ENCODE data around the gene SRGAP2C. TPM values are rescaled to one million over a fixed set of nuclear protein-coding genes. Genes with fewer than 3 reads are reported as not detected.
"Not testable (repeated sequence)": the region's sequence is repeated elsewhere in the genome, so short reads cannot be mapped to it uniquely, and the experiment has no call there.

SRGAP2C gene
- total RNA-seq, 4 donors from 2014 or later: 2.5 to 6.0 (median 3.5) TPM

DNA sequence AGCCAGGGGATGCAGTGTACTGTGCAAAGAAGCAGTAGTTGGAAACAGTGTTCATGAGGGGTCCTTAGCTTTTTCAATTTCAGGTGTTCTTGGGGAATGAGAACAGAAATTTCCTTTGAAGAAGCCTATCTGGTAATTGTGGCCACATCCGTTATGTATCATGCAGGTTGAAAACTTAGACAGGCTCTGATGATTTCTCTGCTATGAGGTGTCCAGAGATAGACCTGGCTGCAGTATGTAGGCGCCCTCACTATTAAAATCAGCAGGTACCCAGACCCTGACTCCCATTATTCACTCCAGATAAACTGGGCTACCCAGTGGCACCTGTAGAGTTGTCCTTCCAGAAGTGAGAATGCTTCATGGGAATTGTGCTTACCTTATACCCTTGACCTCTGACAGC is 7.7 kb downstream of the SRGAP2C start:
- intact Hi-C loops (cut with DNase I; ENCODE audit: low total_unique reads); H3K4me1 ChIP-seq; DNase-seq; in situ Hi-C loops (cut with MboI; ENCODE audit: low sequenced_read_pairs in 4 of 4); H3K9me3 ChIP-seq; H3K36me3 ChIP-seq; ATAC-seq; H3K27me3 ChIP-seq; H3K27ac ChIP-seq; H3K4me3 ChIP-seq: not testable (repeated sequence)

- H3K4me1 ChIP-seq; in situ Hi-C loops (cut with MboI; ENCODE audit: low sequenced_read_pairs in 4 of 4); H3K4me3 ChIP-seq; ATAC-seq; H3K27me3 ChIP-seq; intact Hi-C loops (cut with DNase I; ENCODE audit: low total_unique reads); DNase-seq; H3K9me3 ChIP-seq; H3K36me3 ChIP-seq; H3K27ac ChIP-seq: not testable (repeated sequence)
These were observed 12.5 kb downstream of the SRGAP2C start for GRCh38 chr1:121197095-121197882.

DNA sequence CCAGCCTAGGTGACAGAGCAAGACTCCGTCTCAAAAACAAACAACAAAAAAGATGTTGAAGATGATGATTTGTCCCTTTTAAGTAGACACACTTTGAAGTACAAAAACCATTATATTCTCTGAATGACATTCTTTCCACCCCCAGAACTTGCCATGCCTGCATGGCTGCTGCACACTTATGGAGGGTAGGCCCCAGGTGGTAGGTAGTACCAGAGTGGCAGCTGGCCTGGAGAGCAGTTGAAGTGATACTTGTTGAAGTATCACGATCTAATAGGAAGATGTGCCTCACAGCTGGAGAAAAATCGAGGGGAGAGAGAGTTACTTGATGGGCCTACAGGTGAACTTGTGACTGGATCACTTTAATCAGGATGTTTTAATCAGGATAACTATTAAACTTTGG is 15.0 kb downstream of the SRGAP2C start:
- H3K9me3 ChIP-seq; H3K27ac ChIP-seq; DNase-seq; H3K4me3 ChIP-seq; H3K4me1 ChIP-seq; ATAC-seq; H3K36me3 ChIP-seq; in situ Hi-C loops (cut with MboI; ENCODE audit: low sequenced_read_pairs in 4 of 4); intact Hi-C loops (cut with DNase I; ENCODE audit: low total_unique reads); H3K27me3 ChIP-seq: not testable (repeated sequence)

DNA sequence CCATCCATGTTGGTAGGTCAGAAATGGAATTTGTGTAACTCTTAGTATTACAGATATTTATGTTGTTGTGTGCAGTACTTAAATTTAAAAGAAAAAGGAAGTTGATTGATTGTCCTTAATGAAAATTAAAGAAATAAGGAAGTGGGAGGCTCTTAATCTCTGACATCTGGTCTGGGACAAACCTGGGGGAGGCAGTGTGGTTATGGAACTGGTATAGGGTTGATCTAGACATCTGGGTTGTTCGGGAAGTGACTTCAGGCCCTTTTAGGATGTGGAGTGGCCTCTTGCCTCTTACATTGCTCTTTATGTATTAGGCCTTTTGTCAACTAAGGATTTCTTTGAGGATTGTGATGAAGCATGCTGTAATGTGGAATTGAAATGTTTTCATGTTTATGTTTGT is 15.5 kb downstream of the SRGAP2C start:
- H3K36me3 ChIP-seq; ATAC-seq; in situ Hi-C loops (cut with MboI; ENCODE audit: low sequenced_read_pairs in 4 of 4): not testable (repeated sequence)

DNA sequence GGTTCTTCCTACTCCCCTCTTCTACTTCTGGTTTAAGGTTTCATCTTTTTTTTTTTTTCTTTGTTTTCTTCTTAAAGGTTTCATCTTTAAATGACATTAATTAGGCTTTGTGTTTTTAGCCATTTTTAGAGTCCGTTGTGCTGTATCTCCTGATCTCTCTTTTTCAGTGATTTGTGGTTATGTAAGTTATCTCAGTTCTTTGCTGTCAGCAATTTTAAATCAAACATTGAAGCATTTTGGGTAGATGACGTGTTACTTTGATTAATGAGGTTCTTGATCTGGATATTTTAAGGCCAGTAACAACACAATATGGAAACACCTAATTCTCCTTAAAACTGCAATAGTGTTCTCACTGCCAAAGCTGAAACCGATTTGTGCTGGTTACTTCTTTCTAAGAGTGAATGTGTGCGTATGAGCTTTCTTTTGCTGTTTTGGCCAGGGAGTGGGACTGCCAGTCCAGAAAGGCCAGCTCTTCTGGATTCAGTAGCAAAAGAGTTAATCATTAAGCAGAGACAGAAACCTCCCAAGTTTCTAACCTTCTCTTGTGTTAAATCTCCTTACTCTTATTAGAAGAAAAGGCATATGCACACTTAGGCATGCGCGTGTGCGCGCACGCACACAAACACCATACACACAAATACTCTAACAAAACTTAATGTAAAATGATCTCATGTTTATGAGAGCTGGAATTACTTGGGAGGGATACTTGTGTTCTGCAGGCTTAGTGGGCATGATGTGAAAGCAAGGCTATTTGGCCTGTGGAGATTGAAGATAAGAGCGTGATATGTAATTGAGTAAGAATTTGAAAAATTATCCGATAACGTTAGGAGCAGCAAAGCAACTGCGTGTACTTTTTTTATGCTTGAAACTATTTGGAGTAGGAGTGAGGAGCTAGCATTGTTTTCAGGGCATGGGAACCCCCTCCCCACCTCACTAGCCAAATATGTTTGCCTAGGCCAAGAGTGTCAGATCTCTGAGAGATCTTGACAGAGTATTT is 16.5 kb downstream of the SRGAP2C start:
- H3K27me3 ChIP-seq; DNase-seq; ATAC-seq; intact Hi-C loops (cut with DNase I; ENCODE audit: low total_unique reads); H3K4me3 ChIP-seq; H3K27ac ChIP-seq; H3K9me3 ChIP-seq; in situ Hi-C loops (cut with MboI; ENCODE audit: low sequenced_read_pairs in 4 of 4); H3K4me1 ChIP-seq; H3K36me3 ChIP-seq: not testable (repeated sequence)

More for the DNA sequence above, 15.5 kb downstream of the SRGAP2C start:
- H3K27ac ChIP-seq; H3K4me1 ChIP-seq; H3K4me3 ChIP-seq; H3K9me3 ChIP-seq; intact Hi-C loops (cut with DNase I; ENCODE audit: low total_unique reads); DNase-seq; H3K27me3 ChIP-seq: not testable (repeated sequence)

- H3K4me1 ChIP-seq; ATAC-seq; H3K4me3 ChIP-seq; H3K27ac ChIP-seq; H3K27me3 ChIP-seq; DNase-seq; intact Hi-C loops (cut with DNase I; ENCODE audit: low total_unique reads); H3K9me3 ChIP-seq; in situ Hi-C loops (cut with MboI; ENCODE audit: low sequenced_read_pairs in 4 of 4); H3K36me3 ChIP-seq: not testable (repeated sequence)
These were observed 18.2 kb downstream of the SRGAP2C start for GRCh38 chr1:121202986-121203385.

DNA sequence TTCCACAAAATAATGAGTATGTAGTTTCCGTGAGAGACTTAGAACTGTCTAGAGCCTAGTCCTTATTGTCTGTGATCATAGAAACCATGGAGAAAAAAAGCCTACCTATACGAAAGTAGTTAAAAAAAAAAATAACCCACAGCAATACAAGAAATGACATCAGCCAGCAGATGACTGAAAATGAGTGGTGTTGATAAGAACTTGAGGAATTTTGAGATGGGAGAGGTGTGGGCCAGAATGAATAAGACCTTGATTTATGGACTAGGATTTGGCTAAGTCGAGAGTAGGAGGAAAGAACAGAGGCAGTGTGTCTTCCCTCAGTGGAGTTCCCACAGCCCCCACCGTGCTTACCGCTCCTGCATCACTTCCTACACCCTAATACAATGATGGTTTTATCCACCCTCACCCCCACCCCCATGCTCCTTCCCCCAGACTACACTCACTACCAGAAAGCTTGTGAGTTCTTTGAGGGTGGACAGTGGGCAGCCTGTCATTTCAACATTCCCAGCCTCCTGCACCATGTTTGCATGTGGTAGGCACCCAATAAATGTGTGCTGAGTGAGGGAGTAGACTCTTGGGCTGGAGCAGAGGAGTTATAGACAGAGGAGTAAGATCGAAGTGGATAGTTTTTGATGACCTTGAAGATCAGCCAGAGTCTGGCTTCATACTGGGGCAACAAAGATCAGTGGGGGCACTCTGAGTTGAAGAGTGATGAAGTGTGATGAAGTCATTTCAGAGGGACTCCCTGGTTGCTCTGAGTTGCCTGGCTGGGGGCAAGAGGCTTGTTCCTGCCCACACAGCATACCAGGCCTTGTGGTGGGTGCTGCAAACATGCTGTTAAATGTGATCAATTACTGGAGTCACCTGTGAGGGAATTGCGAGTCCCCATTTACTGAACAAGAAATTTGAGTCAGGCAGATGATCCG is 21.3 kb downstream of the SRGAP2C start:
- H3K27ac ChIP-seq; H3K9me3 ChIP-seq; H3K4me1 ChIP-seq; intact Hi-C loops (cut with DNase I; ENCODE audit: low total_unique reads); DNase-seq; H3K36me3 ChIP-seq; H3K4me3 ChIP-seq; in situ Hi-C loops (cut with MboI; ENCODE audit: low sequenced_read_pairs in 4 of 4); H3K27me3 ChIP-seq; ATAC-seq: not testable (repeated sequence)

- in situ Hi-C loops (cut with MboI; ENCODE audit: low sequenced_read_pairs in 4 of 4); H3K4me1 ChIP-seq; H3K27ac ChIP-seq; DNase-seq; intact Hi-C loops (cut with DNase I; ENCODE audit: low total_unique reads); H3K36me3 ChIP-seq; H3K27me3 ChIP-seq; H3K4me3 ChIP-seq; ATAC-seq; H3K9me3 ChIP-seq: not testable (repeated sequence)
These were observed 22.6 kb downstream of the SRGAP2C start for GRCh38 chr1:121207328-121207727.

GRCh38 chr1:121208375-121208774 is 23.6 kb downstream of the SRGAP2C start:
- intact Hi-C loops (cut with DNase I; ENCODE audit: low total_unique reads); ATAC-seq; H3K27me3 ChIP-seq; H3K27ac ChIP-seq; H3K9me3 ChIP-seq; H3K4me1 ChIP-seq; DNase-seq; H3K4me3 ChIP-seq; in situ Hi-C loops (cut with MboI; ENCODE audit: low sequenced_read_pairs in 4 of 4); H3K36me3 ChIP-seq: not testable (repeated sequence)

DNA sequence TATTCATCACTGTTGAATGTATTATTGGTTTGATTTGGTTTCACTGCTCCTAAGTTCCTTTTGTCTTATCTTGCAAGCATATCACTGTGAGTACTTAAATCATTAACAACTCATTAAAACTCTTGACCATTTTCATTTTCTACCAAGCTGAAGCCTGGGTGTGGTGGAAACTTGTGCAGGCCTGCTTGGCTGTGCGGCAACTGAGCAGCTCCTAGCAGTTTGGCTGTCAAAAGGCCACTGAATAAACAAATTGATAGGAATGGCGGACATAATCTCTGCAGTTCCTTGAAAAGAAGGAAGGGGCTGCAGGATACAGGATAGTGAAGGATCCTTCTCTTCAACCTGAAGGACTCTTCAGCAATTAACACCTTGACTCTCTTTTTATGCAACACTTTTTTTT is 26.0 kb downstream of the SRGAP2C start:
- H3K4me1 ChIP-seq; H3K27ac ChIP-seq; ATAC-seq; H3K9me3 ChIP-seq; H3K4me3 ChIP-seq; in situ Hi-C loops (cut with MboI; ENCODE audit: low sequenced_read_pairs in 4 of 4); DNase-seq; H3K27me3 ChIP-seq; H3K36me3 ChIP-seq; intact Hi-C loops (cut with DNase I; ENCODE audit: low total_unique reads): not testable (repeated sequence)

- H3K9me3 ChIP-seq; H3K27me3 ChIP-seq; DNase-seq; H3K36me3 ChIP-seq; H3K4me3 ChIP-seq; intact Hi-C loops (cut with DNase I; ENCODE audit: low total_unique reads); in situ Hi-C loops (cut with MboI; ENCODE audit: low sequenced_read_pairs in 4 of 4); H3K27ac ChIP-seq; ATAC-seq; H3K4me1 ChIP-seq: not testable (repeated sequence)
These were observed 28.7 kb downstream of the SRGAP2C start for GRCh38 chr1:121213491-121213890.

Data from gastrocnemius medialis (tissue), 4 donors.